Muscle layer of duodenum (tissue), 2 donors: Measurements from ENCODE around the gene CUBN.

Source experiments
- H3K27ac ChIP-seq: one replicate; pipeline ENCODE4 v1.7.0; 2013; ENCODE audit warnings: mild to moderate bottlenecking, low read length
- H3K27me3 ChIP-seq: one replicate; pipeline ENCODE4 v1.7.0; 2013; ENCODE audit warnings: low read depth, mild to moderate bottlenecking, control low read depth, low read length
- H3K36me3 ChIP-seq, 2 donors: one replicate each; pipeline ENCODE4 v1.7.0; 2013; ENCODE audit warnings: low read length in 2 of 2, control low read depth in 1 of 2, mild to moderate bottlenecking in 1 of 2; ENCODE audit not compliant: insufficient read depth in 2 of 2, control insufficient read depth in 1 of 2
- H3K4me1 ChIP-seq, 2 donors: one replicate each; pipeline ENCODE4 v1.7.0; 2013; ENCODE audit warnings: low read length in 2 of 2, mild to moderate bottlenecking in 2 of 2, control low read depth in 1 of 2, moderate library complexity in 1 of 2; ENCODE audit not compliant: insufficient read depth in 2 of 2, control insufficient read depth in 1 of 2
- H3K4me3 ChIP-seq, 2 donors: one replicate each; pipeline ENCODE4 v1.7.0; 2013; ENCODE audit warnings: low read length in 2 of 2, low read depth in 1 of 2, mild to moderate bottlenecking in 1 of 2
- H3K9me3 ChIP-seq, 2 donors: one replicate each; pipeline ENCODE4 v1.7.0; 2013; ENCODE audit warnings: low read length in 2 of 2, control low read depth in 1 of 2, mild to moderate bottlenecking in 1 of 2; ENCODE audit not compliant: control insufficient read depth in 1 of 2
- donor health status: healthy.

CUBN gene

DNA sequence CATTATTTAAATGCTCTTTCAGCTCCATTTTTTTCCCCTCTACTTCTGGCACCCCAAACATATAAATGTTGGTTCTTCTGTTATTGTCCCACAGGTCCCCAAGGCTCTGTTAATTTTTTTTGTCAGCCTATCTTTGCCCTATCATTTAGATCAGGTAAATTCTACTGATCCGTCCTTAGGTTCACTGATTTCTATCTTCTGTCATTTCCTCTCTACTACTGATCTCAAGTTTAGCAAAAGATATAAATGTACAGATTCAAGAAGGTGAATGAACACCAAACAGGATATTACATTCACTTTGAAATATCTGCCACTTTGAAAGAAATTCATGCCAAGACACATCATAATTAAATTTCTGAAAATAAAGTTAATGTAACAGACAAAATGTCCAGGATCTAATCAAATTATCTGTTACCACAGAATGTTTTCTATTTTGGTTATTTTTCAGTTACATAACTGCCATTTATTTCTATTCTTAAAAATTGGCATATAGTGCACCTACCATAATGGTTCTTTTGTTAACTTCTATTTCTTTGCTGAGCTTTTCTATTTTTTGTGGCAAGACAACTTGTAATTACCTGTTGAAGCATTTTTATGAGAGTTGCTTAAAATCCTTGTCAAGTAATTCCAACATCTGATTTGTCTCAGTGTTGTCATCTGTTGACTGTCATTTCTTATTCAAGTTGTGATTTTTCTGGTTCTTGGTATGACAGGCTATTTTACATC, 12.1 kb upstream of the CUBN start:
- Histone ChIP-seq H3K4me1 (no peaks in the 10 kb centered on the region), H3K9me3 (no peaks in the 10 kb centered on the region), H3K4me3 (no peak overlapping the region), H3K27me3 (no peaks in the 10 kb centered on the region), H3K36me3 (no peaks in the 10 kb centered on the region), H3K27ac (no peak overlapping the region)

- no peaks in the 10 kb centered on the region for H3K27me3 ChIP-seq
- no peaks in the 10 kb centered on the region for H3K4me1 ChIP-seq
- no peaks in the 10 kb centered on the region for H3K36me3 ChIP-seq
- H3K4me3 ChIP-seq = no peak overlapping the region
- no peak overlapping the region for H3K27ac ChIP-seq
- H3K9me3 ChIP-seq = no peaks in the 10 kb centered on the region
Observed at GRCh38 chr10:17140386-17140761, 10.8 kb upstream of the CUBN start.

DNA sequence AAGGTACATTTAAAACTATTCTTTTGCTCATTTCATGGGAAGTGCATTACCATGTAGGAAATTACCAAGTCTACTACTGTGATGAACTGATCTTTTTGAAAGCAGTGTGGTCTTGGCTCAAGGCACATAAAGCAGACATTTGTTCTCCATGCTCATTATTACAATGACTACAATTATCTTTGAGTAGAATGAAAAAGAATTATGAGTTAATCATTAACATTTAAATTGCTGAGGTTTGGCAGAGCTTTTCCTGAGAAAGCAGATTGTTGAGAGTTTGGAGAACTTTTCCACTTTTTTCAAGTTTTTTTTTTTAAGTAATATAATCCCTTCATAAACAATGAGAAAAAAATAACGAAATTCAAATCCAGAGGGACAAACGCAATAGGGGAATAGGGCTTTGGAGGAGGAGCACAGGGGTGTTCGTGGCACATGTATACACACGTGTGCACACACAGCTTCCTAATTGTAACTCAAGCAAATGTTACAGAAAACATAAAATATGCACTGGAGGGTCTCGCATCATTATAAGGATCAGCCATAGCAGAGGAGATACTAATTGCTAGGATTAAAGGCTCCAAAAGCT, 8.9 kb upstream of the CUBN start:
- no peaks in the 10 kb centered on the region for H3K27me3 ChIP-seq
- no peaks in the 10 kb centered on the region for H3K9me3 ChIP-seq
- H3K4me3 ChIP-seq = no peak overlapping the region
- no peak overlapping the region for H3K27ac ChIP-seq
- no peaks in the 10 kb centered on the region for H3K36me3 ChIP-seq
- no peaks in the 10 kb centered on the region for H3K4me1 ChIP-seq

DNA sequence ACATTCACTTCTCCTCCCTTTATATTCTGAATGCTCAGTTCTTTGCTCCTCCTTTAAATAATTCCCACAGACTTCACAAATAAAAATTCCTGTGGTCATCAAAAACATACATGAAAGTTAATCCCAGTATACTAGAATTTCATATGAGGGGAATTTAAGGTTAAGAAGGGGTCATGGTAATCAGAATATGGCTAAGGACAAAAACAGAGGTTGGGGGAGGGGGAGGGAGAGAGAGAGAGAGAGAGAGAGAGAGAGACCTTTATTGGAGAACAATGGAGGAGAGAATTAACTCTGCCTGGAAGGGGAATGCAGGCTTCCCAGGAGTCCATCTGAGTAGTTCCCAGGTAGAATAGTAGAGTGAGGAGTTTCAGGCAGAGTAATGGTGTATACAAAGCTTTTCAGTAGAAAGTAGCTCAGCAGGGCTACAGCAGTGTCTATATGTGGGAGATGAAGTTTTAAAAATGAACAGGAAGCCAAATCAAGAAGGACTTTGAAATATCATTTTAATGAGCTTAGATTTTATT, 5.2 kb upstream of the CUBN start:
- peaks cover 0 to 3% of the 10 kb centered on the region in 2 donors for H3K4me1 ChIP-seq
- no peaks in the 10 kb centered on the region for H3K36me3 ChIP-seq
- H3K27me3 ChIP-seq = no peaks in the 10 kb centered on the region
- H3K4me3 ChIP-seq = no peak overlapping the region
- H3K27ac ChIP-seq = no peak overlapping the region
- no peaks in the 10 kb centered on the region for H3K9me3 ChIP-seq

DNA sequence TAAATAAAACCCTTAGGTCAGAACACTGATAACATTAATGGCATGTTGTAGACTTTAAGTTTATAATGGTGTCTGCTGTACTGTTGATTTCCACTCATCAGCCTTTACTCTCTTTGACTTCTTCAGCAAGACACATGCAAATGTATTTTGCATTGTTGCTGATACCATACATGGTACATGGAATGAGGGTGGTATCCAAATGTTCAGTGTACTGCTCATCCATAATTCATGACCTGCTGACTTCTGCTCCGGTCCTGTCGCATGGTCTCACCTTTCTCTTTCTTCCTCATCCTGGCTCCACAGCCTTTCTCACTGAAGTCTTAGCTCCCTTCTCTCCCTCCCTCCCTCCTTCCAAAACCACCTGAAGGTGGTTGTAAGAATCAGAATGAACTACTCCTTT, 4.7 kb upstream of the CUBN start:
- Histone ChIP-seq H3K4me3 (no peak overlapping the region), H3K36me3 (no peaks in the 10 kb centered on the region), H3K27ac (no peak overlapping the region), H3K4me1 (peaks cover 0 to 3% of the 10 kb centered on the region in 2 donors), H3K9me3 (no peaks in the 10 kb centered on the region), H3K27me3 (no peaks in the 10 kb centered on the region)

- Histone ChIP-seq H3K4me3 (no peak overlapping the region), H3K27me3 (no peaks in the 10 kb centered on the region), H3K27ac (no peak overlapping the region), H3K36me3 (no peaks in the 10 kb centered on the region), H3K4me1 (peaks cover 0 to 3% of the 10 kb centered on the region in 2 donors), H3K9me3 (no peaks in the 10 kb centered on the region)
Observed at GRCh38 chr10:17128261-17128660, 1.4 kb downstream of the CUBN start.

GRCh38 chr10:17126327-17126726, 3.3 kb downstream of the CUBN start:
- no peak overlapping the region for H3K27ac ChIP-seq
- H3K4me1 ChIP-seq = no peaks in the 10 kb centered on the region
- H3K36me3 ChIP-seq = no peaks in the 10 kb centered on the region
- no peaks in the 10 kb centered on the region for H3K27me3 ChIP-seq
- H3K4me3 ChIP-seq = no peak overlapping the region
- no peaks in the 10 kb centered on the region for H3K9me3 ChIP-seq

GRCh38 chr10:17125206-17125893, 4.3 kb downstream of the CUBN start:
- no peak overlapping the region for H3K4me3 ChIP-seq
- no peak overlapping the region for H3K27ac ChIP-seq
- H3K9me3 ChIP-seq = no peaks in the 10 kb centered on the region
- H3K4me1 ChIP-seq = no peaks in the 10 kb centered on the region
- no peaks in the 10 kb centered on the region for H3K36me3 ChIP-seq
- H3K27me3 ChIP-seq = no peaks in the 10 kb centered on the region

- H3K9me3 ChIP-seq = no peaks in the 10 kb centered on the region
- H3K27me3 ChIP-seq = no peaks in the 10 kb centered on the region
- no peak overlapping the region for H3K27ac ChIP-seq
- no peaks in the 10 kb centered on the region for H3K36me3 ChIP-seq
- no peaks in the 10 kb centered on the region for H3K4me1 ChIP-seq
- no peak overlapping the region for H3K4me3 ChIP-seq
Observed at GRCh38 chr10:17123961-17124360, 5.7 kb downstream of the CUBN start.

DNA sequence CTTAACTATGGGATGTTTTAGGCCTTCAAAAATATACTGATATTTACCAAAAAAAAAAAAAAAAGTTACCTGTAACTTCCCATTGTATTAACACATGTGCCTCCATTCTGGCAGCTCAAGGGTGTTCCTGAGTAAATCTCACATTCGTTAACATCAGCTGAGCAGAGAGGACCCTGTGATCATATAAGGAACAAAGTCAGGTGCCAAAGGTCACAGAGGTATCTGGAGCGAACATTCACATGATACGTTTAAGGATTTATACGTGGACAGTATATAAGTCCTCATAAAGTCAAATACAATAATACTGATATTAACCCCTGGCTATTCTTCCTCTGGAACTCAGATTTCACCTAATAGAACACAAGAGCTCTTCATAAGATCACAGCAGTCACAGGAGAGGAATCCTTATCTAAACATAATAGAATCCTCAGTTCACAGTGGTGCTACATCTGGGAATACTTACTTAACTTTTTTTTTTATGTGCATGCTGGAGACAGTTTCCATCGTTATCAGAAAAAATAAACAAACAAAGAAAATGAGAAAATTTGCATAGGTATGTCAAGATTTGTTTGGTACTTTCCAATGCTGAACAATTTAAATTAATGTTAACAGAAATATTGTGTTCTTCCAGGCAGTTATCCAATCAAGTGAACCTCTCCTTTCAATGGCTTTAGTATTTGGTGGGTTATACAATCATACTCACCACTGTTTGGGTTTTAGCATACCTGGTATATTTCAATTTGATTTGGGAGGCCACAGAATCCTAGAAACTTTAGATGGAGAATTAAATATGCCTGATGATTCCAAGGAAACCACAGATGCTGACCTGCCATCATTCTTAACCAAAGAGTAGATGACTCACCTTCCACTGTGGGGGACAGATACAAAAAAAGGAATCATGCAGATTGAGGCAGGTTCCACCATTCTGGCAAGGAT, 6.6 kb downstream of the CUBN start:
- Histone ChIP-seq H3K27ac (no peak overlapping the region), H3K4me1 (no peaks in the 10 kb centered on the region), H3K36me3 (no peaks in the 10 kb centered on the region), H3K9me3 (no peaks in the 10 kb centered on the region), H3K27me3 (no peaks in the 10 kb centered on the region), H3K4me3 (no peak overlapping the region)

GRCh38 chr10:17122052-17122451, 7.6 kb downstream of the CUBN start:
- Histone ChIP-seq H3K9me3 (no peaks in the 10 kb centered on the region), H3K4me3 (no peak overlapping the region), H3K27ac (no peak overlapping the region), H3K36me3 (no peaks in the 10 kb centered on the region), H3K4me1 (no peaks in the 10 kb centered on the region), H3K27me3 (no peaks in the 10 kb centered on the region)
